Measurements from ENCODE around the gene ZNF407.

DNA sequence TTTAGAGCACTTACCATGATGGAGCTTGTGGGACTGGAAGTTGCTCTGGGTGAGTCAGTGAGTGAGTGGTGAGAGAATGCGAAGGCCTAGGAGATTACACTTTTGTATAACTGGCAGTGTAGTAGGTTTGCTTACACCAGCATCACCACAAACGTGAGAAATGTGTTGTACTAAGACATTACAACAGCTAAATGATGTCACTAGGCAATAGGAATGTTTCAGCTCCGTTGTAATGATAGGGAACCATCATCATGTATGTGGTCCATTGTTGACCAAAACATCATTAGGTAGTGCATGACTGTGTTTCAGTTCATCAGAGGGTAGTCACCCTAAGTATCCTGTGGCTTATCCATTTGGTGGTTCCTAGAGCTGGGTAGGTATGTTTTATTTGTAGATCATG, 11.9 kb downstream of the ZNF407 start:
- TF ChIP-seq, protein P1, sequence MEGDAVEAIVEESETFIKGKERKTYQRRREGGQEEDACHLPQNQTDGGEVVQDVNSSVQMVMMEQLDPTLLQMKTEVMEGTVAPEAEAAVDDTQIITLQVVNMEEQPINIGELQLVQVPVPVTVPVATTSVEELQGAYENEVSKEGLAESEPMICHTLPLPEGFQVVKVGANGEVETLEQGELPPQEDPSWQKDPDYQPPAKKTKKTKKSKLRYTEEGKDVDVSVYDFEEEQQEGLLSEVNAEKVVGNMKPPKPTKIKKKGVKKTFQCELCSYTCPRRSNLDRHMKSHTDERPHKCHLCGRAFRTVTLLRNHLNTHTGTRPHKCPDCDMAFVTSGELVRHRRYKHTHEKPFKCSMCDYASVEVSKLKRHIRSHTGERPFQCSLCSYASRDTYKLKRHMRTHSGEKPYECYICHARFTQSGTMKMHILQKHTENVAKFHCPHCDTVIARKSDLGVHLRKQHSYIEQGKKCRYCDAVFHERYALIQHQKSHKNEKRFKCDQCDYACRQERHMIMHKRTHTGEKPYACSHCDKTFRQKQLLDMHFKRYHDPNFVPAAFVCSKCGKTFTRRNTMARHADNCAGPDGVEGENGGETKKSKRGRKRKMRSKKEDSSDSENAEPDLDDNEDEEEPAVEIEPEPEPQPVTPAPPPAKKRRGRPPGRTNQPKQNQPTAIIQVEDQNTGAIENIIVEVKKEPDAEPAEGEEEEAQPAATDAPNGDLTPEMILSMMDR (IDR thresholded peaks at IDR 0.05), result no peak
- no peak for TF ChIP-seq POLR2AphosphoS5 (IDR thresholded peaks at IDR 0.05)
